Measurements from ENCODE around the gene FOXA2. TPM values are rescaled to one million over a fixed set of nuclear protein-coding genes. Genes with fewer than 3 reads are reported as not detected.

FOXA2 gene
- total and polyA plus RNA-seq, 2 donors (not counting 1 experiment from before 2014, with no cell fraction given) = not detected

DNA sequence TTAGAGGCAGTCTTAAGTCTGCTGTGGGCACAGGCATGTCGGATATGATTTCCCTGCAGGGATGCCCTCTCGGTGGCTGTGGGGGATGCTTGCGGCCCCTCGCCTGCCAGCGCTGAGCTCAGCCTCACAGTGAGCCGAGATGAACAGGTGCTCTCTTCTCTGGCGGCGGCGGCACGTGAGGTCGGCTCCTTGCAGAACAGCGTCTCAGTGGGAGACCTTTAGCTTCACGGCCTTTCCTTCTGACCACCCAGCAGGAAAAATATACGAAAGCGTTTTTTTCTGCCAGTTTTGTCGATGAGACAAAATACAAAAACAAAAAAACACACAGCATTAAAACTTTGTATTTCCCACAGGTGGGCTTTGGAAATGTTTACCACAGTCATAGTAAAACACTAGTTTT, 23.6 kb downstream of the FOXA2 start:
- DNase-seq = no peak
- Histone ChIP-seq H3K4me1 (ENCODE audit: control insufficient read depth in 2 of 2, insufficient read depth in 2 of 2, low read length in 2 of 2) (no peaks in the 10 kb centered on the region), H3K4me3 (ENCODE audit: control extremely low read depth in 1 of 5, extremely low read depth in 1 of 5, insufficient read depth in 1 of 5, low read depth in 2 of 5, low read length in 4 of 5) (no peak overlapping the region), H3K27ac (ENCODE audit: low read length in 2 of 2) (no peak overlapping the region), H3K9me3 (ENCODE audit: control extremely low read depth in 1 of 3, control insufficient read depth in 2 of 3, insufficient read depth in 1 of 3, low read length in 2 of 3) (peaks cover 0 to 6% (median 0%) of the 10 kb centered on the region in 3 donors), H3K27me3 (replicated peaks in 1 of 4; ENCODE audit: control extremely low read depth in 1 of 4, control insufficient read depth in 3 of 4, insufficient read depth in 4 of 4, low read length in 3 of 4) (peaks cover 0 to 24% (median 18%) of the 10 kb centered on the region in 4 experiments), H2AFZ (ENCODE audit: insufficient read depth, low read depth, low read length, poor library complexity, severe bottlenecking) (no peak overlapping the region), H4K20me1 (ENCODE audit: control insufficient read depth, insufficient read depth, low read length, poor library complexity, severe bottlenecking) (no peaks in the 10 kb centered on the region), H3K36me3 (replicated peaks in 1 of 2; ENCODE audit: control extremely low read depth in 1 of 2, control insufficient read depth in 1 of 2, extremely low read depth in 1 of 2, insufficient read depth in 2 of 2, low read length in 1 of 2) (no peaks in the 10 kb centered on the region), H3K4me2 (replicated peaks; ENCODE audit: low read depth, low read length, poor library complexity, severe bottlenecking) (no peak overlapping the region), H3K79me2 (ENCODE audit: control insufficient read depth, insufficient read depth, low read length) (no peaks in the 10 kb centered on the region), H3K9ac (ENCODE audit: low read length) (no peak overlapping the region)
- no peaks in the 10 kb centered on the region for H3K9me3 Mint-ChIP-seq (ENCODE audit: insufficient read depth)
- intact Hi-C loops (cut with micrococcal nuclease) = no loop called here
- CTCF ChIA-PET = no interaction called here
- ATAC-seq (ENCODE audit: low read depth) = no peak
- no peak overlapping the region for H3K27ac Mint-ChIP-seq
- WGBS (ENCODE audit: insufficient coverage) = 16% methylated on average over 16 of the region's 16 CpGs
- POLR2A ChIA-PET = no interaction called here
- no peaks in the 10 kb centered on the region for H3K4me1 Mint-ChIP-seq
- no peak overlapping the region for H3K4me3 Mint-ChIP-seq
- H3K27me3 Mint-ChIP-seq = peaks cover 69% of the 10 kb centered on the region
- no peak for TF ChIP-seq EZH2 (IDR thresholded peaks at IDR 0.05; ENCODE audit: borderline replicate concordance, insufficient read depth, low read depth, low read length, poor library complexity, severe bottlenecking)
- TF ChIP-seq, protein P1, sequence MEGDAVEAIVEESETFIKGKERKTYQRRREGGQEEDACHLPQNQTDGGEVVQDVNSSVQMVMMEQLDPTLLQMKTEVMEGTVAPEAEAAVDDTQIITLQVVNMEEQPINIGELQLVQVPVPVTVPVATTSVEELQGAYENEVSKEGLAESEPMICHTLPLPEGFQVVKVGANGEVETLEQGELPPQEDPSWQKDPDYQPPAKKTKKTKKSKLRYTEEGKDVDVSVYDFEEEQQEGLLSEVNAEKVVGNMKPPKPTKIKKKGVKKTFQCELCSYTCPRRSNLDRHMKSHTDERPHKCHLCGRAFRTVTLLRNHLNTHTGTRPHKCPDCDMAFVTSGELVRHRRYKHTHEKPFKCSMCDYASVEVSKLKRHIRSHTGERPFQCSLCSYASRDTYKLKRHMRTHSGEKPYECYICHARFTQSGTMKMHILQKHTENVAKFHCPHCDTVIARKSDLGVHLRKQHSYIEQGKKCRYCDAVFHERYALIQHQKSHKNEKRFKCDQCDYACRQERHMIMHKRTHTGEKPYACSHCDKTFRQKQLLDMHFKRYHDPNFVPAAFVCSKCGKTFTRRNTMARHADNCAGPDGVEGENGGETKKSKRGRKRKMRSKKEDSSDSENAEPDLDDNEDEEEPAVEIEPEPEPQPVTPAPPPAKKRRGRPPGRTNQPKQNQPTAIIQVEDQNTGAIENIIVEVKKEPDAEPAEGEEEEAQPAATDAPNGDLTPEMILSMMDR (IDR thresholded peaks at IDR 0.05) = no peak

- H3K9me3 Mint-ChIP-seq (ENCODE audit: insufficient read depth) = no peaks in the 10 kb centered on the region
- TF ChIP-seq, protein P1 (IDR thresholded peaks at IDR 0.05) = no peak
- TF ChIP-seq EZH2 (IDR thresholded peaks at IDR 0.05; ENCODE audit: borderline replicate concordance, insufficient read depth, low read depth, low read length, poor library complexity, severe bottlenecking) = no peak
- ATAC-seq (ENCODE audit: low read depth) (no peak), DNase-seq (no peak)
- no peaks in the 10 kb centered on the region for H3K36me3 ChIP-seq (replicated peaks in 1 of 2; ENCODE audit: control extremely low read depth in 1 of 2, control insufficient read depth in 1 of 2, extremely low read depth in 1 of 2, insufficient read depth in 2 of 2, low read length in 1 of 2)
- H3K79me2 ChIP-seq (ENCODE audit: control insufficient read depth, insufficient read depth, low read length) = no peaks in the 10 kb centered on the region
- no peaks in the 10 kb centered on the region for H3K4me1 ChIP-seq (ENCODE audit: control insufficient read depth in 2 of 2, insufficient read depth in 2 of 2, low read length in 2 of 2)
- H4K20me1 ChIP-seq (ENCODE audit: control insufficient read depth, insufficient read depth, low read length, poor library complexity, severe bottlenecking) = no peaks in the 10 kb centered on the region
- no peak overlapping the region for H3K4me3 ChIP-seq (ENCODE audit: control extremely low read depth in 1 of 5, extremely low read depth in 1 of 5, insufficient read depth in 1 of 5, low read depth in 2 of 5, low read length in 4 of 5)
- peaks cover 0 to 6% (median 0%) of the 10 kb centered on the region in 3 donors for H3K9me3 ChIP-seq (ENCODE audit: control extremely low read depth in 1 of 3, control insufficient read depth in 2 of 3, insufficient read depth in 1 of 3, low read length in 2 of 3)
- no peaks in the 10 kb centered on the region for H3K4me1 Mint-ChIP-seq
- H3K9ac ChIP-seq (ENCODE audit: low read length) = no peak overlapping the region
- intact Hi-C loops (cut with micrococcal nuclease) = no loop called here
- ChIA-PET CTCF (no interaction called here), POLR2A (no interaction called here)
- H3K4me2 ChIP-seq (replicated peaks; ENCODE audit: low read depth, low read length, poor library complexity, severe bottlenecking) = no peak overlapping the region
- WGBS (ENCODE audit: insufficient coverage) = 17% methylated on average over 1 of the region's 6 CpGs
- no peak overlapping the region for H3K4me3 Mint-ChIP-seq
- H3K27me3 Mint-ChIP-seq = peaks cover 70% of the 10 kb centered on the region
- H3K27ac ChIP-seq (ENCODE audit: low read length in 2 of 2) = no peak overlapping the region
- no peak overlapping the region for H3K27ac Mint-ChIP-seq
- peaks cover 0 to 24% (median 18%) of the 10 kb centered on the region in 4 experiments for H3K27me3 ChIP-seq (replicated peaks in 1 of 4; ENCODE audit: control extremely low read depth in 1 of 4, control insufficient read depth in 3 of 4, insufficient read depth in 4 of 4, low read length in 3 of 4)
- no peak overlapping the region for H2AFZ ChIP-seq (ENCODE audit: insufficient read depth, low read depth, low read length, poor library complexity, severe bottlenecking)
These were observed 24.6 kb downstream of the FOXA2 start for GRCh38 chr20:22559711-22560318.
